ENCODE measurements around the gene RAPGEF6.
"Not testable (repeated sequence)": the region's sequence is repeated elsewhere in the genome, so short reads cannot be mapped to it uniquely, and the experiment has no call there.

Gene RAPGEF6

DNA sequence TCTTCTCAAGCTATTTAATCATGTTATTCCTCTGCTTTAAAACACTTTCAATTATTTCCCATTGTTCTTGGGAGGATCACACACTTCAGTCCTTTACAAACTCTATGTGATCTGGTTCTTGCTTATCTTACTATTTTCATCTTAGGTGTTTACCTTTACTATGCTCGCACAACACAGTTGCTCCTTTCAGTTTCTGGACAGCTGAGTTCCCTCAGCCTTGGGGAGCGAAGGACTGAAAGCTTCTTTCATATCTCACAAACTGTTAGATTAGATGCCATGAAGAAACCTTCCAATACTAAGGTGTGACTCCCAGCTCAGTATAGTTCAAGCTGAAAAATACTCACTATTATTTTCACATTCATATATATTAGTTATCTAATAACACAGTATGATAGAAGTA is 253.3 kb downstream of the RAPGEF6 start:
- peak; percentile 13 for DNase-seq

DNA sequence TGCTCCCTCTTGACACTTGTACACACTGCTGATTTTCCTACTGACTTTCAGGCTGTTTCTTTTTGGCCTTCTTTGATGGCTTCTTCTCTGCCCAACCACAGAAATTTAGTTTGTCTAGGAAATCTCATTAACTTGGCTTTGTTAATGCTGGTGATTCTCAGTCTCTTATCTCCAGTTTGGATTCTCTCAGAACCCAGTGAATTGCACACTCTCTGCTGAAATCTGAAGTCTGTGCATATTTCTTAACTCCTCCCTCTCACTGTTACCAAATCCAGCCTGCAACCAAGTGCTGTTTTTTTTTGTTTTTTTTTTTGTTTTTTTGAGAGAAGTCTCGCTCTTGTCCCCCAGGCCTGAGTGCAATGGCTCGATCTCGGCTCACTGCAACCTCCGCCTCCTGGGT is 254.0 kb downstream of the RAPGEF6 start:
- DNase-seq = no peak

DNA sequence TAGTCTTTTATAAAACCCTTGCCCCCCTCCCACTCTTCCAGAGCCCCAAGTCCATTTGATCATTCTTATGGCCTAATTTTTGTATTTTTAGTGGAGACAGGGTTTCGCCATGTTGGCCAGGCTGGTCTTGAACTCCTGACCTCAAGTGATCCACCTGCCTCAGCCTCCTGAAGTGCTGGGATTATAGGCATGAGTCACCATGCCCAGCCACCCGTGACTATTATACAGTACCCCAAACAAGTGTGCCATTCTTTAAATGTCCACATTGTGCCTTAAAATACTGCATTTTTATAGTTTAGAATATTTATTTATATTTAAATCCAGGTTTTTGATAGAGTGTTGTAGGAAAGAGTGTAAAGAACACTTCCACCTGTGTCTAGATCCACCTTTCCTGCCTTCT is 254.8 kb downstream of the RAPGEF6 start:
- DNase-seq = not testable (repeated sequence)

DNA sequence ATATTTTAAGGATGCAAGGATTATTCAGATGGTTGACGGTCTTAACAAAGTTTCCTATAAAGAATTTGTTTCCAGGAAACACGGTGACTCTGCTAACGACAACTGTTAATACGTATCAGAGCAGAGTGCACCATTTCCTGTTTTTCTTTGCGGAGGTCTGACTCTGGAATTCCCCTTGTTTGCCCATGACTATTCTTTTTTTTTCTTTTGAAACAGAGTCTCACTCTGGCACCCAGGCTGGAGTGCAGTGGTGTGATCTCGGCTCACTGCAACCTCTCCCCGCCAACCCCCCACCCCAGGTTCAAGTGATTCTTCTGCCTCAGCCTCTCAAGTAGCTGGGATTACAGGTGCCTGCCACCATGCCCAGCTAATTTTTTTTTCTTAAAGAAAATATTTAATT is 255.3 kb downstream of the RAPGEF6 start:
- peak; percentile 61 for DNase-seq

DNA sequence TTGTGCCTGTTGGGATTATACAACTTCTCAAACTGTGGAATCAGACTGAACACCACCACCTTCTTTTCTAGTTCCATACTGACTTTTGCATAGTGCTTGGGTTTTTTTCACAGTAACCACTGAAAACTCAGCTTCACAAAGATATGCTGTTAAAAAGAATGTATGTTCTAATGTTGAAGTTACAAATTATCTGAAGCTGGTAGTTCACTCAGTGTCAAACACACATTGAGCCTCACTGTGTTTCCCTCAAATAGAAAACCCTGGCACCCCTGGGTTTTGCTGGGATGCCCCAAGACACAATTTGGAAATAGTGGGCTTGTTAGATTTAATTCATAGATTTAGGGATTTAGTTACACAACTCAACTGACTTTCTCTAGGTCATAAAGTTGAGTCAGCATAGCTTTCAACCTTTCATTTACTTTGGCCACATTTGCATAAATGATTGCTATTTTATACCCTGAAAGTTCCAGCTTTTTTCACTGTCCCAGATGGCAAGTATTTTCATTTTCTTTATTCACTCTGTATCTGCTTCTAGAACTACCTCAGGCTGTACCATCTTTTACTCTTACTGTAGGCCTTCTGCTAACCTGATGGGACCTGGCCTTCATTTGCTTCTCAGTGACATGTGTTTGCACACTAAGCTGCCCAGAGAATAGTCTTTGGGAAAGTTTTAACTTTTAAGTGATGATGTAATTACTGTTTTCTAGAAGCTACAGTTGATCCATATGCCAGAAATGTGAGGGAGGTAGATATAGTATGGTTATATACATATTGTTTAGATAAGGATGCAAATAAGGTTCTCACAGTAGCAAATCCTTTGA is 256.1 kb downstream of the RAPGEF6 start:
- no peak for DNase-seq

DNA sequence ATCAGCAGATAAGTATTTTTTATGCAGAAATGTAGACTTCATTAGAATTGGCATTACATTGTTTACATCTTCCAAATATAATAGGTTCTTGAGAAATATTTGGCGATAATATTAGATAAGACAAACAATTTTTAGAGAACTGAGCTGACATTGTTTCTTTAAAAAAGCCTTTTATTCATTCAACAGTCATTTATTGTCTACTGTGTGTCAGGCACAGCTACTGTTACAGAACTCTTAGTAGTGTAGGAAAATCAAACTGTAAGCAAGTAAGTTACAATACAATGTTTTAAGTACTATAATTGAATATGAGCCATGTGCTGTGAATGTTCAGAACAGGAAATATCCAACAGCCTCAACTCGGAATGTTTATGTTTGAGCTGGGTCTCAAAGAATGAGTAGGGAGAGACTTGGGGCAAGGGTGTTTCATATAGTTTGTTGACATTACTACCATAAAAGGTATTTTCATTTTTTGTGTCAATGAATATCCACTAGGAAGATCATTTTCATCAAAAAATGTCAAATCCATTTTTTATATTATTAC is 257.2 kb downstream of the RAPGEF6 start:
- no peak for DNase-seq

DNA sequence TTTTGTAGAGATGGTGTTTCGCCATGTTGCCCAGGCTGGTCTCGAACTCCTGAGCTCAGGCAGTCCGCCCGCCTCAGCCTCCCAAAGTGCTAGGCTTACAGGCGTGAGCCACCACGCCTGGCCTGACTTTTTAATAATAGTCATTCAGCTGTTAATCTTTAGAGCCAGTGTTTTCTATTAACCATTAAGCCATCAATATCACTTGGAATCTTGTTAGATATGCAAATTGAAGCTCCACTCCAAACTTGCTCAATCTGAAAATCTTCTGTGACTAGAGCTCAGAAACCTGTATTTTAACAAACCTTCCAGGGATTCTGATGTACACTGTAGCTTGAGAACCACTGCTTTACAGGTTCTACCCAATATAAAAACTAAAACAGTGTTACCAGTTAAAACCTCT is 257.7 kb downstream of the RAPGEF6 start:
- DNase-seq = no peak

DNA sequence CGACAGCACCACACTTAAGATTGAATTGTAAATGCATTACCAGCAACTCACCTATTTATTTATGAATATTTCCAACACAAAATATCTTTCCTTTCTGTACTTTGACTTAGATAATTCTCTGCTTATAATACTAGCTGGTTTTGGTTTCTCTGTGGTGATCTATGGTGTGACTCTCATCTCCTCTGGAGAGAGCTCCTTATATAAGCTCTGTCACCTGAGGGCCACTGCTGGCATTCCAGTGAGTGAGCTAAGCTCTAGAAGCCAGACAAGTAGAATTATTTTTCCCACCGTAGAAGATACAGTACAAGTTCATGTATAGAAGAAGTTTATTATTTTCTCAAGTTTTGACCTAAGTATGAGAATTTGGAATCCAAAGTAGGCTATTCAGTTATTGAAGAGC is 259.7 kb downstream of the RAPGEF6 start:
- DNase-seq = no peak
